OCI-LY7 (cell line): ENCODE data around the gene KCNIP4. TPM values are rescaled to one million over a fixed set of nuclear protein-coding genes. Genes with fewer than 3 reads are reported as not detected.

Experiments
- BruUV-seq: library from RNA; stranded (reverse); fragments of 400-500 nt; replicated peaks from 2 replicates; lab custom pipeline; 2021; lab: Mats Ljungman, UMichigan
- CTCF ChIA-PET: fragments of 300-600 bp; sonication (Branson Sonifier 250); formaldehyde crosslinking; loops from one replicate; lab custom pipeline; 2022; ENCODE audit warnings: antibody characterized with exemption; ENCODE audit not compliant: unreplicated experiment; lab: Charles Lee
- POLR2A ChIA-PET: fragments of 300-600 bp; sonication (Branson Sonifier 250); formaldehyde crosslinking; loops from one replicate; lab custom pipeline; 2022; ENCODE audit warnings: antibody characterized with exemption; lab: Charles Lee
- DNase-seq: peaks from one replicate; pipeline ENCODE4 v3.0.0-alpha.2; 2015; ENCODE audit warnings: low spot score
- H2AFZ ChIP-seq: fragments of 200-600 bp; sonication (generic), shearing (Covaris generic); 2 replicates; pipeline ENCODE4 v1.6.1; 2014; ENCODE audit warnings: mild to moderate bottlenecking, antibody characterized with exemption, low read length, moderate library complexity
- H3K27ac ChIP-seq: fragments of 200-600 bp; sonication (generic); 2 replicates; pipeline ENCODE4 v1.5.1; 2014; ENCODE audit warnings: mixed run types, low read depth, mild to moderate bottlenecking, moderate library complexity, low read length, inconsistent platforms; ENCODE audit not compliant: poor library complexity, severe bottlenecking
- H3K36me3 ChIP-seq: fragments of 200-600 bp; sonication (generic); 2 replicates; pipeline ENCODE4 v1.6.1; 2014; ENCODE audit warnings: mild to moderate bottlenecking, antibody characterized with exemption, low read length, moderate library complexity, mixed read lengths; ENCODE audit not compliant: insufficient read depth
- H3K4me1 ChIP-seq: fragments of 200-600 bp; sonication (generic); 2 replicates; pipeline ENCODE4 v1.5.1; 2014; ENCODE audit warnings: mild to moderate bottlenecking, low read length; ENCODE audit not compliant: insufficient read depth, poor library complexity, severe bottlenecking
- H3K4me2 ChIP-seq: fragments of 200-600 bp; sonication (generic); 2 replicates; pipeline ENCODE4 v1.6.1; 2014; ENCODE audit warnings: mild to moderate bottlenecking, low read length
- H3K4me3 ChIP-seq: fragments of 200-600 bp; sonication (generic); 2 replicates; pipeline ENCODE4 v1.5.1; 2014; ENCODE audit warnings: mild to moderate bottlenecking, low read depth, low read length; ENCODE audit not compliant: poor library complexity, severe bottlenecking
- H3K79me2 ChIP-seq: fragments of 200-600 bp; sonication (generic); 2 replicates; pipeline ENCODE4 v1.6.1; 2016; ENCODE audit warnings: low read depth, mild to moderate bottlenecking, low read length, moderate library complexity, mixed read lengths; ENCODE audit not compliant: insufficient read depth
- H3K9me2 ChIP-seq: fragments of 200-600 bp; sonication (generic); 2 replicates; pipeline ENCODE4 v1.6.1; 2016; ENCODE audit warnings: mild to moderate bottlenecking, low read length, mixed read lengths; ENCODE audit not compliant: insufficient read depth
- H3K9me3 ChIP-seq: fragments of 200-600 bp; sonication (generic); 2 replicates; pipeline ENCODE4 v1.6.1; 2014; ENCODE audit warnings: mild to moderate bottlenecking, mixed run types, low read length, mixed read lengths
- H4K20me1 ChIP-seq: fragments of 200-600 bp; sonication (generic); 2 replicates; pipeline ENCODE4 v1.6.1; 2014; ENCODE audit warnings: mild to moderate bottlenecking, antibody characterized with exemption, low read length, moderate library complexity, mixed read lengths; ENCODE audit not compliant: insufficient read depth
- EZH2phosphoT487 ChIP-seq: fragments of 200-600 bp; sonication (generic); IDR thresholded peaks from 2 replicates; pipeline ENCODE4 v1.6.1; 2018; ENCODE audit warnings: low read depth, borderline replicate concordance, mild to moderate bottlenecking, mixed run types, antibody characterized with exemption, low read length, moderate library complexity, mixed read lengths
- intact Hi-C: fragments of 100-400 bp; cut with micrococcal nuclease; formaldehyde crosslinking; loops from one replicate; pipeline ENCODE4 v1.10.0; 2022; ENCODE audit not compliant: unreplicated experiment
- total RNA-seq, 2 experiments: library from RNA; depleted of rRNA in 1 of 2; stranded (reverse); fragments of >200 nt in 1 of 2; shearing (Covaris generic) in 1 of 2; gene quantifications; 2 replicates each; pipeline ENCODE4 v1.2.3, GENCODE V29; 2014 to 2022
- TF ChIP-seq, protein P1 (sequence below): fragments of 200-600 bp; sonication (generic); conservative IDR thresholded peaks from 2 replicates; pipeline ENCODE4 v1.5.1; 2014; ENCODE audit warnings: mild to moderate bottlenecking, antibody characterized with exemption, low read length, moderate library complexity, mixed read lengths

The KCNIP4 gene
- total RNA-seq, 2 experiments from 2014 or later = not detected

DNA sequence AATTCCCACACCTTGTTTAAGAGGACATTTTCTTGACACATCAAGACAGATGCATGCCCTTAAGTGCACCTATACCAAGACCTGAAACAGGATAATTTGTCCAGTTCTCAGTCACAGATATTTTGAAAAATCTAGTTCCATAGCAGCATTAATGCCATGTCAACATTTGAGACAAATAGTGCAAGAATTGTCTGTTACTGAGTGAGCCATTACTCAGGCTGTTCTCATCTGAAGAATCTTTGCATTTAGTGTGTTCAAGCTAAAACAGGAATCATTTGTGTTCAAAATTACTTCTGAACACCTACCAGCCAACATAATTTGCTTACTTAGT lies 354.9 kb downstream of the KCNIP4 start:
- Histone ChIP-seq H4K20me1 (no peaks in the 10 kb centered on the region), H3K79me2 (no peaks in the 10 kb centered on the region), H3K36me3 (no peaks in the 10 kb centered on the region), H3K4me2 (no peak overlapping the region), H3K9me2 (no peaks in the 10 kb centered on the region), H2AFZ (no peak overlapping the region), H3K4me3 (no peak overlapping the region), H3K9me3 (no peaks in the 10 kb centered on the region), H3K27ac (no peak overlapping the region), H3K4me1 (no peaks in the 10 kb centered on the region)
- DNase-seq = no peak
- ChIA-PET POLR2A (no interaction called here), CTCF (no interaction called here)
- intact Hi-C loops = no loop called here
- BruUV-seq = no TSS peak
- TF ChIP-seq, protein P1, sequence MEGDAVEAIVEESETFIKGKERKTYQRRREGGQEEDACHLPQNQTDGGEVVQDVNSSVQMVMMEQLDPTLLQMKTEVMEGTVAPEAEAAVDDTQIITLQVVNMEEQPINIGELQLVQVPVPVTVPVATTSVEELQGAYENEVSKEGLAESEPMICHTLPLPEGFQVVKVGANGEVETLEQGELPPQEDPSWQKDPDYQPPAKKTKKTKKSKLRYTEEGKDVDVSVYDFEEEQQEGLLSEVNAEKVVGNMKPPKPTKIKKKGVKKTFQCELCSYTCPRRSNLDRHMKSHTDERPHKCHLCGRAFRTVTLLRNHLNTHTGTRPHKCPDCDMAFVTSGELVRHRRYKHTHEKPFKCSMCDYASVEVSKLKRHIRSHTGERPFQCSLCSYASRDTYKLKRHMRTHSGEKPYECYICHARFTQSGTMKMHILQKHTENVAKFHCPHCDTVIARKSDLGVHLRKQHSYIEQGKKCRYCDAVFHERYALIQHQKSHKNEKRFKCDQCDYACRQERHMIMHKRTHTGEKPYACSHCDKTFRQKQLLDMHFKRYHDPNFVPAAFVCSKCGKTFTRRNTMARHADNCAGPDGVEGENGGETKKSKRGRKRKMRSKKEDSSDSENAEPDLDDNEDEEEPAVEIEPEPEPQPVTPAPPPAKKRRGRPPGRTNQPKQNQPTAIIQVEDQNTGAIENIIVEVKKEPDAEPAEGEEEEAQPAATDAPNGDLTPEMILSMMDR = no peak
- TF ChIP-seq EZH2phosphoT487 = no peak

DNA sequence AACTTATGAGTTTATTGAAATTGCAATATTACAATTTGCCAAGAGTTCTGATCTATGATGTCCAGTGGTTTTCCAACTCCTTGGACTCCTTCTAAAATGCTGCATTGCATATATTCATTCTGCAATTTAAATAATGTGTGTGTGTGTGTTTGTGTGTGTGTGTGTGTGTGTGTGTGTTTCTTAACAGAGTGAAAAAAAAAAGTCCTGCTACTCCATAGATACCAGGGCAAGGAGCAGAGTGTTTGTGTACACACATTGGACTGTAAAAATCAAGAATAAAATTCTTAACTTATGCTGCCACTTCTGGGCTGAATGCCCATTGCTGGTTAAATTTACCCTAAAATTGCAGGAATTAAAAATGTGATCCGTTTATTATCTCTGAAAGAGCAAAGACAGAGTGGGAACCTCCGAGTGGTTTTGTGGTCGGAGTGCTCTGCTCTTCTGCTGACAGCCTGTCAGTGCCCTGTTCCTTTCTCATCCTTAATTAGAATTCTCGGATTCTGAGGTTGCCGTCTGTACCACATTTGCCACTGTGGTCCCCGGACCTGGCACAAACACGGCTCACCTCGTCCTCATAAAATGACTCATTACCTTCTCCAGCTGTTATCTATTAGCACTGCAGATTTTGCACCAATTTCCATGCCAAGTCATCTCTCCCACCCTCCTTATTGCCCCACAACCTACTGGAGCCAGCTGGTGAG lies 355.5 kb downstream of the KCNIP4 start:
- Histone ChIP-seq H3K4me2 (no peak overlapping the region), H3K79me2 (no peaks in the 10 kb centered on the region), H3K9me2 (no peaks in the 10 kb centered on the region), H3K27ac (no peak overlapping the region), H3K4me3 (no peak overlapping the region), H3K36me3 (no peaks in the 10 kb centered on the region), H3K4me1 (no peaks in the 10 kb centered on the region), H4K20me1 (no peaks in the 10 kb centered on the region), H2AFZ (no peak overlapping the region), H3K9me3 (no peaks in the 10 kb centered on the region)
- intact Hi-C loops = no loop called here
- no peak for TF ChIP-seq EZH2phosphoT487
- TF ChIP-seq, protein P1 = no peak
- ChIA-PET CTCF (no interaction called here), POLR2A (no interaction called here)
- no TSS peak for BruUV-seq
- no peak for DNase-seq

DNA sequence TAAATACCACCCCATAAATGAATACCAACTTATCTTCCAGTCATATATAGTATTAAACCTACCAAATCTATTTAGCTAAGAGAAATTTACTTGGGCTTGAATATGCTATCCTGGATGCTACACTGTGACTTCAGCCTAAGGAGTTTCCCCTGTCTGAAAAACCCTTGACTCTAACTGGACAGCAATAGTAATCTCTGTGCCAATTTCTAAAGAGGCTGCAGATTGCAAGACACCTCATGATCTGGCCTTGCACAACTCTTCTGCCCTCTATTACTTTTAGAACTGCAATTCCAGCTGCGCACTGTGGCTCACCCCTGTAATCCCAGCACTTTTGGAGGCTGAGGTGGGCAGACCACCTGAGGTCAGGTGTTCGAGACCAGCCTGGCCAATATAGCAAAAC lies 371.5 kb downstream of the KCNIP4 start:
- H3K9me3 ChIP-seq = no peaks in the 10 kb centered on the region
- no TSS peak for BruUV-seq
- ChIA-PET POLR2A (no interaction called here), CTCF (no interaction called here)
- no peaks in the 10 kb centered on the region for H3K9me2 ChIP-seq
- TF ChIP-seq, protein P1 = no peak
- TF ChIP-seq EZH2phosphoT487 = no peak
- no peak overlapping the region for H2AFZ ChIP-seq
- no peak overlapping the region for H3K4me2 ChIP-seq
- DNase-seq = no peak
- no peaks in the 10 kb centered on the region for H3K36me3 ChIP-seq
- H3K27ac ChIP-seq = no peak overlapping the region
- H3K79me2 ChIP-seq = no peaks in the 10 kb centered on the region
- no peaks in the 10 kb centered on the region for H4K20me1 ChIP-seq
- intact Hi-C loops = no loop called here
- H3K4me3 ChIP-seq = no peak overlapping the region
- no peaks in the 10 kb centered on the region for H3K4me1 ChIP-seq
